ENCODE results near the gene CCDC50. TPM values are rescaled to one million over a fixed set of nuclear protein-coding genes. Genes with fewer than 3 reads are reported as not detected.

Gene CCDC50
- total RNA-seq, 1 donor from 2014 or later: 58.7 TPM

DNA sequence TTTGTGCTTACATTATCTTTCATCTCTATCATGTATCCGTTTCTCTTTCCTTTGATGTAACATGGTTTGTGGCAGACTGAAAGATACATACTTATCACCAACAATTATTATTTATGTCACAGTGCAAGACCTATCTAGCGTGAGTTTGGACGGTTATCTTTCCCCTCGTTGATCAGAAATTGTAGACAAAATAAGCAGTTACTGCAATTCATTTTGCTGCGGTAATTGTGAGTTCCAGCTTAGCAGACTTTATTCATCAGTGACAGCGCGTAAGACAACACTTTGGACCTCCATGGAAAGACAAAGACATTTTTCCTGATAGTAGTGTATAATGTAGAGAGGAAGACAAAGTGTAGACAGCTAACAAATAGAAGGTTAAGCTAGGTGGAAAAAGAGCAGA, 52.1 kb downstream of the CCDC50 start:
- Histone ChIP-seq H3K27me3 (no peaks in the 10 kb centered on the region), H3K9me3 (no peaks in the 10 kb centered on the region), H3K36me3 (peaks cover 0 to 30% of the 10 kb centered on the region in 2 donors), H3K4me3 (no peak overlapping the region), H3K4me1 (peaks cover 24% of the 10 kb centered on the region), H3K27ac (no peak overlapping the region)
- intact Hi-C loops (cut with DNase I): no loop called here
- DNase-seq (ENCODE audit: extremely low spot score in 2 of 2): no peak
- TF ChIP-seq POLR2A (IDR thresholded peaks at IDR 0.05) (no peak), CTCF (IDR thresholded peaks at IDR 0.05) (no peak), POLR2AphosphoS5 (IDR thresholded peaks at IDR 0.05; ENCODE audit: insufficient read depth in 1 of 2, low read depth in 1 of 2) (no peak)

DNA sequence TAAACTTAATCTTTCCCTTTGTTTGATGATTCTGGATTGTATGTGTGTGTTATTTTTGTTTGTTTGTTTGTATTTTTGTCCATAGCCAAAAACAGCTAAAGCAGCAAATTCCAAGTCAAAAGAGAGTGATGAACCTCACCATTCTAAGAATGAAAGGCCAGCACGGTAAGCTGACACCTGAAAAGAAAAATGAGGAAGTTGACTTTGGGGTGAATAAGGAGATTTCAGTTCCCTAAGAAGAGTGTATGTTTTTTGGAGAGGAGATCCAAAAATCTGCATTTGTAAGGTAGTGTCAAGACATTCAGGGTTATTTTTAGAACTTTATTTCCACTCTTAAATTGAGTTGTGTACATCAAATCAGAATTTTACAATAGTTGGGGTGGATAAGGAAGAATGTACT, 53.5 kb downstream of the CCDC50 start:
- peaks cover 12% of the 10 kb centered on the region for H3K4me1 ChIP-seq
- H3K27me3 ChIP-seq: no peaks in the 10 kb centered on the region
- no peak overlapping the region for H3K4me3 ChIP-seq
- no peaks in the 10 kb centered on the region for H3K9me3 ChIP-seq
- TF ChIP-seq POLR2A (IDR thresholded peaks at IDR 0.05) (no peak), CTCF (IDR thresholded peaks at IDR 0.05) (no peak), POLR2AphosphoS5 (IDR thresholded peaks at IDR 0.05; ENCODE audit: insufficient read depth in 1 of 2, low read depth in 1 of 2) (no peak)
- intact Hi-C loops (cut with DNase I): no loop called here
- DNase-seq (ENCODE audit: extremely low spot score in 2 of 2): no peak
- peaks cover 0 to 30% of the 10 kb centered on the region in 2 donors for H3K36me3 ChIP-seq
- no peak overlapping the region for H3K27ac ChIP-seq

- DNase-seq (ENCODE audit: extremely low spot score in 2 of 2): no peak
- no peak overlapping the region for H3K27ac ChIP-seq
- no peaks in the 10 kb centered on the region for H3K27me3 ChIP-seq
- intact Hi-C loops (cut with DNase I): no loop called here
- H3K4me1 ChIP-seq: peaks cover 8% of the 10 kb centered on the region
- H3K36me3 ChIP-seq: peaks cover 0 to 30% of the 10 kb centered on the region in 2 donors
- no peaks in the 10 kb centered on the region for H3K9me3 ChIP-seq
- TF ChIP-seq POLR2A (IDR thresholded peaks at IDR 0.05) (no peak), POLR2AphosphoS5 (IDR thresholded peaks at IDR 0.05; ENCODE audit: insufficient read depth in 1 of 2, low read depth in 1 of 2) (no peak), CTCF (IDR thresholded peaks at IDR 0.05) (no peak)
- no peak overlapping the region for H3K4me3 ChIP-seq
Observed at GRCh38 chr3:191383124-191383523, 53.9 kb downstream of the CCDC50 start.

DNA sequence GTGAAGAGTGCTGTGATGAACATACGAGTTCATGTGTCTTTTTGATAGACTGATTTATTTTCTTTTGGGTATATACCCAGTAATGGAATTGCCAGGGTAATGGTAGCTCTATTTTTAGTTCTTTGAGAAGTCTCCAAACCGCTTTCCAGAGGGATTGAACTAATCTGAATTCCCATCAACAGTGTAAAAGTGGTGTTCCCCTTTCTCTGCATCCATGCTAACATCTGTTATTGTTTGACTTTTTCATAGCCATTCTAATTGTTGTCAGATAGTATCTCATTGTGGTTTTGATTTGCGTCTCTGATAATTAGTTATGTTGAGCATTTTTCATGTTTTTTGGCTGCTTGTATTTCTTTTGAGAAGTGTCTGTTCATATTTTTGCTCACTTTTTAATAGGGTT, 55.9 kb downstream of the CCDC50 start:
- Histone ChIP-seq H3K9me3 (no peaks in the 10 kb centered on the region), H3K27ac (no peak overlapping the region), H3K4me3 (no peak overlapping the region), H3K36me3 (peaks cover 0 to 40% of the 10 kb centered on the region in 2 donors), H3K4me1 (no peaks in the 10 kb centered on the region), H3K27me3 (no peaks in the 10 kb centered on the region)
- intact Hi-C loops (cut with DNase I): no loop called here
- DNase-seq (ENCODE audit: extremely low spot score in 2 of 2): no peak
- TF ChIP-seq POLR2A (IDR thresholded peaks at IDR 0.05) (no peak), CTCF (IDR thresholded peaks at IDR 0.05) (no peak), POLR2AphosphoS5 (IDR thresholded peaks at IDR 0.05; ENCODE audit: insufficient read depth in 1 of 2, low read depth in 1 of 2) (no peak)

- intact Hi-C loops (cut with DNase I): no loop called here
- H3K27ac ChIP-seq: no peak overlapping the region
- H3K36me3 ChIP-seq: peaks cover 0 to 35% of the 10 kb centered on the region in 2 donors
- no peak for DNase-seq (ENCODE audit: extremely low spot score in 2 of 2)
- TF ChIP-seq POLR2A (IDR thresholded peaks at IDR 0.05): no peak
- no peak for TF ChIP-seq POLR2AphosphoS5 (IDR thresholded peaks at IDR 0.05; ENCODE audit: insufficient read depth in 1 of 2, low read depth in 1 of 2)
- TF ChIP-seq CTCF (IDR thresholded peaks at IDR 0.05): no peak
- no peaks in the 10 kb centered on the region for H3K9me3 ChIP-seq
- no peaks in the 10 kb centered on the region for H3K27me3 ChIP-seq
- no peaks in the 10 kb centered on the region for H3K4me1 ChIP-seq
- H3K4me3 ChIP-seq: no peak overlapping the region
Observed at GRCh38 chr3:191387441-191388077, 58.4 kb downstream of the CCDC50 start.
